H1 (cell line): ENCODE data around the gene DYSF.

Source experiments
- EZH2 ChIP-seq: fragments of 200-600 bp; sonication (generic); IDR thresholded peaks from 2 replicates; pipeline ENCODE4 v1.7.1; 2012; ENCODE audit warnings: low read depth, mild to moderate bottlenecking, moderate library complexity, low read length, inconsistent platforms; ENCODE audit not compliant: severe bottlenecking
- POLR2AphosphoS5 ChIP-seq: IDR thresholded peaks from 2 replicates; pipeline ENCODE4 v1.6.1; 2011; ENCODE audit warnings: low read depth, low read length

DNA sequence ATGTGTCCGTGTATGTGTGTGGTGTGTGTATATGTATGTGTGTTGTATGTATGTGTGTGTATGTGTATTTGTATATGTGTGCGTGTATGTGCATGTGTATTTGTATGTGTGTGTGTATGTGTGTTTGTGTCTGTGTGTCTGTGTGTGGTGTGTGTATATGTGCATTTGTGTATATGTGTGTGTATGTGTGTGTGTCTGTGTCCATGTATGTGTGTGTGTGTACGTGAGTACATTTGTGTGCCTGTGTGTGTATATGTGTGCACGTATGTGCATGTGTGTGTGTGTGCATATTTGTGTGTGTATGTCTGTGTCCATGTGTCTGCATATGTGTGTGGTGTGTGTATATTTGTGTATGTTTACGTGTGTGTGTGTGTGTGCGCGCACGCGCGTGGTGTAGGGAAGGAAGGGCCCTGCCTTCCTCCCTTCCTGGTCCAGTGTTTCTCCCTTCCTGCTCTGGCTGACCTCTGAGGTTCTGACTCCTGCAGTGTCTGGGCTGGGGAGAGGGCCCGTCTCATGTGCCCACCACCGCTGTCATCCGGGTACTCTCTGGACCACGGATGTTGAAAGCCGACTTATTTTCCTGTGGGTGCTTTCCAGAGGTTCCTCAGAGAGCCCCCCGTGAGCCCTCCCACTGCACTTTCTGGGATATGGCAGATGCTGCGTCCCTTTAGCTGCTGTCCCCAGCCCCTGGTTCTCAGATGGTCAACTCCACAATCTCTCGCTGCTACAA is 209.5 kb downstream of the DYSF start:
- no peak for TF ChIP-seq EZH2
- TF ChIP-seq POLR2AphosphoS5, result no peak
